Astrocyte of the cerebellum (primary cell): ENCODE measurements around the gene SLCO3A1.

Experiments used
- DNase-seq: peaks from one replicate; pipeline ENCODE4 v3.0.0-alpha.2; 2011; ENCODE audit warnings: low read depth
- H3K4me3 ChIP-seq: 2 replicates; pipeline ENCODE4 v1.5.1; 2011; ENCODE audit warnings: mild to moderate bottlenecking, low read depth, low read length, moderate library complexity
- in situ Hi-C: cut with HindIII; loops from 2 replicates; pipeline ENCODE4 v1.10.0; 2017; ENCODE audit warnings: low sequenced_read_pairs
- TF ChIP-seq, protein P1 (sequence below): IDR thresholded peaks from 2 replicates; pipeline ENCODE4 v1.5.1; 2012; ENCODE audit warnings: low read length, low read depth, moderate library complexity, mild to moderate bottlenecking; ENCODE audit errors: missing control alignments

SLCO3A1 gene

DNA sequence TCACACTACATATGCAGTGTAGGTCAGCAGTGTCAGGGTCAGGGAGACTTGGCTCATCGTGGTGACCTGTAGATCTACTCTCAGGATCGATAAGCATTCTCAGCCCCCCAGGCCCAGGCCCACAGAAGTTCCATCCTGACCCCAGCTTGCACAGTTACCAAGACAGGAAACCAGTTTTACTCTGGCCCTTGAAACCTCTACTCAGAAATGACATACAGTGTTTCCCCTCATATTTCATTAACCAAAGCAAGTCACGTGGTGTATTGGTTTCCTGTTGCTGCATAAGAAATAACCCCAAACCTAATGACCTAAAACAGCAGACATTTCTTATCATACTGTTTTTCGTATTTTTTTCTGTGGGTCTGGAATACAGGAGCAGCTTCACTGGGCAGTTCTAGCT is 242.2 kb downstream of the SLCO3A1 start:
- DNase-seq, result no peak
- TF ChIP-seq, protein P1, sequence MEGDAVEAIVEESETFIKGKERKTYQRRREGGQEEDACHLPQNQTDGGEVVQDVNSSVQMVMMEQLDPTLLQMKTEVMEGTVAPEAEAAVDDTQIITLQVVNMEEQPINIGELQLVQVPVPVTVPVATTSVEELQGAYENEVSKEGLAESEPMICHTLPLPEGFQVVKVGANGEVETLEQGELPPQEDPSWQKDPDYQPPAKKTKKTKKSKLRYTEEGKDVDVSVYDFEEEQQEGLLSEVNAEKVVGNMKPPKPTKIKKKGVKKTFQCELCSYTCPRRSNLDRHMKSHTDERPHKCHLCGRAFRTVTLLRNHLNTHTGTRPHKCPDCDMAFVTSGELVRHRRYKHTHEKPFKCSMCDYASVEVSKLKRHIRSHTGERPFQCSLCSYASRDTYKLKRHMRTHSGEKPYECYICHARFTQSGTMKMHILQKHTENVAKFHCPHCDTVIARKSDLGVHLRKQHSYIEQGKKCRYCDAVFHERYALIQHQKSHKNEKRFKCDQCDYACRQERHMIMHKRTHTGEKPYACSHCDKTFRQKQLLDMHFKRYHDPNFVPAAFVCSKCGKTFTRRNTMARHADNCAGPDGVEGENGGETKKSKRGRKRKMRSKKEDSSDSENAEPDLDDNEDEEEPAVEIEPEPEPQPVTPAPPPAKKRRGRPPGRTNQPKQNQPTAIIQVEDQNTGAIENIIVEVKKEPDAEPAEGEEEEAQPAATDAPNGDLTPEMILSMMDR, result no peak
- no peak overlapping the region for H3K4me3 ChIP-seq
- in situ Hi-C loops, result no loop called here

DNA sequence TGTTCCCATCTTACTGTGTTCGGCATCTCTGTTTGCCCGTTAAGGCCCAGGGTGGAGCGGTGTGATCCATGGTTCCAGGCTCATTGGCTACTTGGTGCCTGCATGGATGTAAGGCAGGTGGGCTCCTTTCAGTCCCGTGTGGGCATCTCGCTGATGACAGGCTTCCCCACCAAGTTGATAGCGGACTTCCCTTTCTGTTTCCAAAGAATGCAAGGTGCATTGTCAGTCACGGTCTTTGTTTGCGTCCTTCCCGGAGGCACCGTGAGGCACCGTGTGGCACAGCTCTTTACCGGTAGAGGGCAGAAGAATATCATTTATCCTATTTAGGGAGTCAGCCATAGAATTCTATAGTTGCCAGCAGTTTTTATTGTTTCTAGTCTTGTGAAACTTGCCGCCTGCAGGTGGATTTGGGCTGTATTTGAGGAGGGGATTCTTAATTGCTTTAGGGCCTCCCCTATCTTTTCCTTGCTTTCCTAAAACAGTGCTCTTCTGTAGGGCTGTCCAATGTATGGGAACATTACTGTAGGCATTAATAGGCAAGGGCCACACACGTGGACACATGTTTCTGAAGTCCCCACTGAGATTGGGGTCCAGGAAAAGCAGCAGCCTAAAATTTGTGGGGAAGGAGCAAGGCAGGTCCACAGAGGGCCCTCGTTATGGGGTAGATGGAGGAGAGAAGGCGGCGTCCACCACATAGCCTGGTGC is 244.1 kb downstream of the SLCO3A1 start:
- TF ChIP-seq, protein P1, result peak; percentile 79
- no peak overlapping the region for H3K4me3 ChIP-seq
- DNase-seq, result peak; percentile 44
- in situ Hi-C loops, result no loop called here

DNA sequence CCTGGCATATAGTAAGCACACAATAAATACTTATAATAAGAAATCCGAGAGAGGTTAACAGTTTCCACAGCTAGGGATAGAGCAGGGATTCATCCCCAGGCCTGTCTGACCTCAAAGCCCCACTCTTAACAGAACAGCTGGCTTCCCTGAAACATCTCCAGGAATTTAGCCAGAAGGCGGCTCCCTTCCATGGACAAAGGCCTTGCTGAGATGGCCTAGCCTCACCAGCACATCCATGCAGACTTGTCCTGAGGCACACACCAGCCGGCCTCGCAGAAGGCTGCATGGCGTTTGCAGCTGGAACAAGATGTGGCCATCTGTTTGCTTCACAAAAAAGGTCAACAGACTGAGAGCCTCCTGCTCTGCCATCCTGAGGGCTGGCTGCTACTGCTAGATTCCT is 245.4 kb downstream of the SLCO3A1 start:
- TF ChIP-seq, protein P1, result no peak
- in situ Hi-C loops, result no loop called here
- DNase-seq, result no peak
- H3K4me3 ChIP-seq, result no peak overlapping the region

DNA sequence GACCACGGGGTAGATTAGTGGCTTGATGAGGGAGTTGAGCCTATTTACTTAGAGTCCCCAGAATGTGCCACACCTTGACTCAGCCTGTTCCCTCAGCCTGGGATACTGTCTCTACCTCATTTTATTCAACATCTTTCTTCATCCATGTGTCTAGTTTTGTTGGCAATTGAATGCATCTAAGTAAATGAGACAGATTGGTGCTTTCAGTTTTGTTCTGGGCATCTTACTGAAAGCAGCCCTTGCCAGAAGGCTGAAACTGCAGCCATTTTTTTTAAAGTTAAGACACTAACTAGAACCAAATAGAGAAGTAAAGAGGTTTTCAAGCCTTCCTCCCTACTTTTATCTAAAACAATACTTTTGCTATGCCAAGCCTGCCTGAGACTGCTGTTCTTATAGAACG is 246.8 kb downstream of the SLCO3A1 start:
- in situ Hi-C loops, result no loop called here
- TF ChIP-seq, protein P1, result no peak
- H3K4me3 ChIP-seq, result no peak overlapping the region

DNA sequence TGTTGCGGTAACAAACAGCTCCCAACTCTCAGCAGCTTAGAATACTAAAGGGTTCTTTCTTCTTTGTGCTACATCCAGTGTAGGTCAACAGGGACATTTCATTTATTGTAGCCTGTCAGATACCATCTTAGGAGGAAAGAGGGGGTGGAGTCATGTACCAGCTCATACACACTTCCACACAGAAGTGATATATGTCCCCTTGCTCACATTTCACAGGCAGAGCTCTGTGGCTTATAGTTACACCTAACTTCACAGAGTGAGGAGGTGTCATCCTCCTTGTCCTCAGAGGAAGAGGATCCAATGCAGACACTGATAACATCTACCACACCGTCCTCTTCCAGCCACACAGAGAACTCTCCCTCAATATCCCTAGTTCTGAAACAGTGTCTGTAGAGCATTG is 247.2 kb downstream of the SLCO3A1 start:
- DNase-seq, result no peak
- TF ChIP-seq, protein P1, result no peak
- in situ Hi-C loops, result no loop called here
- no peak overlapping the region for H3K4me3 ChIP-seq

More for the DNA sequence above, 246.8 kb downstream of the SLCO3A1 start:
- DNase-seq, result no peak

DNA sequence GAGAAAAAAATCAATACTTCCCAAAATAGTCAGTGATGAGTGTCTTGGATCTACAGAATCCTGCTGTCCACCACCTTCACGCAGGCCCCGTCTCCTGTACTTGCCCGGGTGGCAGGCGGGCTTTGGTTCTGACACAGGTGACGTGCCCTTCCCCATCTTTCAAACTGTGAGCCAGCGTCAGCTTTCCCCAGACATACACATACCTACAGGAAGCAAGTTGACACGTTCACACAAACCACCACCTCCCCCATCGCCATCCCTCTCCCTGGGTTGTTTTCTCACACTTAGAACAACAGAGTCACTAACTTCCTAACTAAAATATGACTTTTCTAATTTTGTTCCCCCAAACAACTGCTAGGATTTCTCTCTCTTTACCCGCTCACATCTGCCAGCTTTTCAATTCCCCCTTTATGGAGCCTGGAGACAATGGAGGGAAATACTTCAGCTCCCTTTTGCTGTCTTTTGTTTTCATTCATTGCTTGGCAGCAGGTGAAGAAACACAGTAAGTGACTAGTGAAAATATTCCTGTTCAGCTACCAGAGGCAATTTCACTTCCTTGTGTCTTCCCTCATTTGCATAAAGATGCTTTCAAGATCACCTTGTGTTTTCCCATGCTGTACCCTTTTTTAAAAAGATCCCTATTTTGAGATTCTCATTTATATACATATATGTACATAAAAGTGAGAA is 248.3 kb downstream of the SLCO3A1 start:
- DNase-seq, result no peak
- TF ChIP-seq, protein P1, result no peak

More for the DNA sequence above, 248.3 kb downstream of the SLCO3A1 start:
- in situ Hi-C loops, result no loop called here
- H3K4me3 ChIP-seq, result no peak overlapping the region
